SH-SY5Y (cell line): Measurements from ENCODE around the gene CCDC73.

ENCODE experiments used
- GATA2 ChIP-seq: IDR thresholded peaks from 2 replicates; pipeline ENCODE4 v1.6.1; 2011; ENCODE audit warnings: mild to moderate bottlenecking, low read depth, low read length
- GATA3 ChIP-seq: IDR thresholded peaks from 2 replicates; pipeline ENCODE4 v1.6.1; 2011; ENCODE audit warnings: low read depth, mild to moderate bottlenecking, low read length, moderate library complexity

GRCh38 chr11:32752001-32752400, 42.5 kb downstream of the CCDC73 start:
- no peak for TF ChIP-seq GATA2
- no peak for TF ChIP-seq GATA3
